Measurements from ENCODE around the gene CDK5R2. TPM values are rescaled to one million over a fixed set of nuclear protein-coding genes. Genes with fewer than 3 reads are reported as not detected.

Gene CDK5R2
- under 0.01 TPM in 1 of 2 replicates, not detected in the other for total RNA-seq

DNA sequence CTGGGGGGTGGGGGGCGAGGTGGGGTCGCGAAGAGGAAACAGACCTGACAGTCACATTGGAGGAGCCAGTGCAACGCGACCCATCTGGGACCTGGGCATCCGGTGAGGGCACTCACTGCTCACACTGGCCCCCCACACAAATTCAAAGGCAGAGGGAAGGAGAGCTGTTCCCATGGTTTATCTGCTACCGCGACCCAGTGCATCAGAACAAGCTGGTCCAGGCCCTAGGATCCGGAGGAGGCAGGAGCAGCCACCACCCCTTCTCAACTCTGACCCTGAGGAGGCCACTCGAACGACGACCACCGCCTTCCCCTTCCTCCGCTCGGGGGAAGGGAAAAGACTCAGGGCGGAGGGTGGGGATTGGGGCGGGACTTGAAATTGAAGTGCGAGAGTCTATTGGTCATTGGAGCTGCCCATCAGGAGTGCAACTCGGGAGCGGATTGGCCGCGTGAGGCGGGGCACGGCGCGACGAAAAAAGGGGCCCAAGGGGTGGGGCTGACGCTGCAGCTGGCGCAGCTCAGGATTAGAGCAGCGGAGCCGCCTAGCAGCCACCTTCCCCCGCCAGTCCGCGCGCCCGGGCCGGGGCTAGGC is at the start of gene CDK5R2:
TSS of gene CDK5R2 (plus strand) at position 526 of the 591 bp plus-strand sequence. CDS start 155 bp downstream, outside the sequence.

DNA sequence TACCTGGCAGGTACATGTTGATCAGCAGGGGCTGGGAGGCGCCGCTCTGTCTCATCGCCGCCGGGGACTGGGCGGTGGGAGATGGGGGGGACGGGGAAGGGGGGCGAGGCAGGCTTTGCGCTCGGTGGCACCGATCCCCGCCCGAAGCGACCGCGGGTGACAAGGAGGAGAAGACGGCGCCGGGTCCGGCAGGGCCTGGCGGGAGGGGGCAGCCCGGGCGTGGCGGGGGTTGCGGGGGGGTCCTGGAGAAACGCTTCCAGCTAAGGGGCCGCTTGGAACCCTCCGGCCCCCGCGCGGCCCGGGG is 25.5 kb downstream of the CDK5R2 start, which contains the start of gene FEV:
TSS of gene FEV (minus strand) at position 164 of the 304 bp plus-strand sequence. CDS start at position 55, 109 bp downstream.

DNA sequence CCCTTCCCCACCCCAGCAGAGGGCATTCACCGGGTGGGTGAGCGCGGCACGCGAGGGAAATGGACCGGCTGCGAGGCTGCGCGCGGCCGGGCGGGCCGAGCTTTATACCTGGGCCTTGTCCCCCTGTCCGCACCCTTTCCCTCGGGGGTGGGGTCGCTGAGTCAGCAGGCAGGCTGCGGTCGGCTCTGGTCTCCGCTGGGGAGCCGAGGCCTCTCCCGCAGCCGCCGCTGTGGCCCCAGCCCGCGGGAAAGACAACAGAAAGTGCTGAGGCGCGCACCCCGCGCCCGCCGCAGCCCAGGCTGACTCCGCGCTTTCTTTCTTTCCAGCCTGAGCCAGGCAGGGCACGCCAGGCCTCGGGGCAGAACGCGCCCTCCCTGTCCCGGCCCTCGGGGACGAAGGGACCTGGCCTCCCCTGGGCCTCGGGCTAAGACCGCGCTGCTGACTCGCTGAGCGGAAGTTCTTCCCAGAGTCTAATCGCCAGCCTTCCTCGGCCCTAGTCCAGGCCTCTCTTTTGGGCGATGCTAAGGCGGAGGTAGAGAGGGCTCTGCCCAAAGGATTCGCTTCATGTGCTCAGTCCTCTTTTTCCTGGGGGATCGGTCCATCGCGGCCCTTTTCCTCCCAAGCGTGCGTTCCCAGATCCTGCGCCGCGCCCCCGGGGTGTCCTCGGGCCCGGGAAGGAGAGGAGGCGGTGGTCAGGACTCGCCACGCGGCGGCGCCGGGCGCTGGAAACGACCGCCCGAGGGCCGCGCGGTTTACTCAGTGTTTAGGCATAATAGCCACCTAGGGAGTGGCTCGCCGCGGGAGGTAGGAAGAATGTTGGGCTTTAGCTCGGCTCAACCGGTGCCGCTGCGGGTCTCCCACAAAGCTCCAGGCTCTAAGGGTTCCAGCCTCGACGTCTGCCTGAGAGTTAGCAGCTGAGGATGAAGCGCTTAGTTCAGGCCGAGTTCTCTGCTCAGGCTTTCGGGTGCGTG is 34.2 kb downstream of the CDK5R2 start, which contains the start of gene CRYBA2:
TSS of gene CRYBA2 (minus strand) at position 78 of the 971 bp plus-strand sequence. CDS start 246 bp downstream, outside the sequence.

Small RNA genes within 50 kb of the gene (small RNA-seq; reads per million reads assigned to genes)
- gene MIR375: 1.5 reads per million, percentile 35 among the genes with 10 or more reads in this experiment
- not detected for gene RNU6-642P

Other genes with a start within 250 kb of the CDK5R2 start
- gene TTLL4, start 248.8 kb upstream of the CDK5R2 start, total RNA-seq: 9.8 and 18.3 TPM in 2 replicates
- 21.5 and 35.2 TPM in 2 replicates for gene CYP27A1, start 177.5 kb upstream of the CDK5R2 start, total RNA-seq
- 0.16 TPM in 1 of 2 replicates, not detected in the other for gene PRKAG3, start 127.9 kb upstream of the CDK5R2 start, total RNA-seq
- not detected in 2 replicates for gene WNT6, start 99.9 kb upstream of the CDK5R2 start, total RNA-seq
- gene WNT10A, start 78.8 kb upstream of the CDK5R2 start, total RNA-seq: under 0.01 TPM in 1 of 2 replicates, not detected in the other
- not detected in 2 replicates for gene FEV, start 25.5 kb downstream of the CDK5R2 start, total RNA-seq
- not detected in 2 replicates for gene CRYBA2, start 33.8 kb downstream of the CDK5R2 start, total RNA-seq
- gene CFAP65, start 81.8 kb downstream of the CDK5R2 start, total RNA-seq: not detected in 2 replicates
- 0.12 TPM in 1 of 2 replicates, not detected in the other for gene IHH, start 101.3 kb downstream of the CDK5R2 start, total RNA-seq
- 21.1 and 22.2 TPM in 2 replicates for gene NHEJ1, start 201.1 kb downstream of the CDK5R2 start, total RNA-seq
- gene SLC23A3, start 210.4 kb downstream of the CDK5R2 start, total RNA-seq: 0.85 and 1.5 TPM in 2 replicates
- gene CNPPD1, start 217.3 kb downstream of the CDK5R2 start, total RNA-seq: 35.7 and 42.0 TPM in 2 replicates
- gene RETREG2, start 218.6 kb downstream of the CDK5R2 start, total RNA-seq: 94.1 and 100 TPM in 2 replicates
- 22.9 and 31.2 TPM in 2 replicates for gene ZFAND2B, start 247.1 kb downstream of the CDK5R2 start, total RNA-seq